Measurements from ENCODE around the gene UHRF2.

- TF ChIP-seq POLR2A (IDR thresholded peaks at IDR 0.05; ENCODE audit: low read depth, low read length) = no peak
- TF ChIP-seq CTCF (IDR thresholded peaks at IDR 0.05; ENCODE audit: extremely low read depth in 1 of 2, insufficient read depth in 1 of 2, low read depth in 1 of 2, low read length in 2 of 2) = no peak
- no peak for TF ChIP-seq MYC (IDR thresholded peaks at IDR 0.05; ENCODE audit: low read depth, low read length)
These were observed 36.6 kb downstream of the UHRF2 start for GRCh38 chr9:6449645-6450044.
